Stimulated activated CD8-positive, alpha-beta memory T cell treated with anti-CD3 and anti-CD28 coated beads, Interleukin-15, amount 100 ng/mL, for 24 hours (primary cell): ENCODE measurements around the gene LHFPL2.
A peak's percentile ranks its signal among the peaks of the same experiment; 100 is the strongest.
"Not testable (repeated sequence)": the region's sequence is repeated elsewhere in the genome, so short reads cannot be mapped to it uniquely, and the experiment has no call there.

Source experiments
- DNase-seq: peaks from one replicate; pipeline ENCODE4 v3.0.0-alpha.2; 2020; ENCODE audit warnings: low read depth

The LHFPL2 gene

GRCh38 chr5:78648359-78649210 lies at the start of gene LHFPL2:
Gene LHFPL2 (minus strand): TSS chr5:78648772. CDS start chr5:78510213, 138,559 bp downstream.
- DNase-seq, result peak; percentile 6

DNA sequence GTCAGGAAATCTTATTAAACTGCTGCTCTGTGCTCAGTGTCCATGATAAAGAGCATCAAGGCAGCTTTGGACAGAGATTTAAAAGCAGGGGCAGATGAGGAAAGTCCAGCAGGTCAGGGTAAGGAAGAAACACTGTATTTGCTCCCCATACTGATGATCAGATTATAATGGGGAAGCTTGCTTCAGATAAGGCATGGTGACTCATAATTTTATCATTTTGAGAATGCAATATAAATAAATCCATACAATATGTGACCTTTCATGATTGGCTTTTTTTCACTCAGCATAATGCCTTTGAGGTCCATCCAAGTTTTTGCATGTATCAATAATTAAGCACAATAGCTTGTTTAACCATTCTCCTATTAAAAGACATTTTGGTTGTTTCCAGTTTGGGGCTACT lies 48.1 kb upstream of the LHFPL2 start:
- DNase-seq, result no peak

DNA sequence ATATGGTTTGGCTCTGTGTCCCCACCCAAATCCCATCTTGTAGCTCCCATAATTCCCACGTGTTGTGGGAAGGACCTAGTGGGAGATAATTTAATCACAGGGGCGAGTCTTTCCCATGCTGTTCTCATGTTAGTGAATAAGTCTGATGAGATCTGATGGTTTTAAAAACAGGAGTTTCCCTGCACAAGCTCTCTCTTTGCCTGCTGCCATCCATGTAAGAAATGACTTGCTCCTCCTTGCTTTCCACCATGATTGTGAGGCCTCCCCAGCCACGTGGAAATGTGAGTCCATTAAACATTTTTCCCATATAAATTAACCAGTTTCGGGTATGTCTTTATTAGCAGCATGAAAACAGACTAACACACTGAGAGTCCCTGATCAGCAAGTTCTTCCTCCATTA lies 47.5 kb upstream of the LHFPL2 start:
- DNase-seq, result not testable (repeated sequence)

DNA sequence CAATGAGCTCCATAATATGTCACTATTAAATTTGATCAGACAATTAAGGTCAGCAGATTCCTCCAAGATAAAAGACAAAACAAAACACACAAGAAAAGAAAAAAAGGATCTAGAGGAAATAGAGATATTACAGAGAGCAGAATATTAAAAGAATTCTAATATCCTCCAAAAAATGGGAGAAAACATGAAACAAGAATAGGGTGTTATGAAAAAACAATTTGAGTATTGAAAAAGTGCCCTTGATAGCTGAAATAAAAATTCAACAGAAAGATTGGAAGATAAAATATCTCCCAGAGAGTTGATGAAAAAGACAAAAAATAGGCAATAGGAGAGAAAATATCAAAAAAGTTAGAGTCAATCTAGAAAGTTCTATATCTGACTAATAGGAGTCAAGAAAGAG lies 44.8 kb upstream of the LHFPL2 start:
- no peak for DNase-seq

DNA sequence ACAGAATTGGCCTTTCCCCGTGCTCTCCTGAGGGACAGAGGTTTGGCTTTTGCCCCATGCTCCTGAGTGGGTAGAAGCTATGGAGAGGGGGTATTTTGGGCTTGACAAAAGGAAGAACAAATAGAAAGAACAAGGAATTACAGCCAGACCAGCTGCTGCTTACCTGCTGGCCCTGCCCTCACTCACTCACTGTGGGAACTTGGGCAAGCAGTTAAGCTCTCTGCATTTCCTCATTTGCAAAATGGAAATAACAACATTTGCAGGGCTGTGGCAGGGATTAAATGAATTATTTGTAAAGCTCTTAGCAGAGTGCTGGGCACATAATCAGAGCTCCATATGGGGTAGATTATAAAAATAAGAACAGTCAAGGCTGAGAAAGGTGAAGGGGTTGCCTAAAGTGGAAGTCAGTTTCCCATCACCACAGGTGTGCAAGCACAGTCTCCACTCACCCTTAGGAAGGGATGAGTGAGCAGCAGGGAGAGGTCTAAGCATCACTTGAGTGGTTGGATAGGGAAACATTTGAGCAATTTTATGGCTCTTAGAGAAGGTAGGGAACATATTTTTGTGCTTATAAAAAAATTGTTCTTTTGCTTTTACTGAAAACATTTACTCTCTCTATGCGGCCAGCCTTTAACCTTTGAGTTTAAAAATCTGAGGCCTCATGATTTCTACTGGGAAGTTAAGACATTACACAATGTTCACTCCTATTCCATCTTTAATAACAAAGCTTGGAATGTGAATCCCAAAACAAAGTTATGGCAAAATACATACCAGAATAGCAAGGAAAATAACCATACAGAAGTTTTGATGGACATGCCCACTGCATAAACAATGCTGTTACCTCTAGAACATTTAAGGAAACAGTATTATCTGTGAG lies 42.8 kb upstream of the LHFPL2 start:
- no peak for DNase-seq

DNA sequence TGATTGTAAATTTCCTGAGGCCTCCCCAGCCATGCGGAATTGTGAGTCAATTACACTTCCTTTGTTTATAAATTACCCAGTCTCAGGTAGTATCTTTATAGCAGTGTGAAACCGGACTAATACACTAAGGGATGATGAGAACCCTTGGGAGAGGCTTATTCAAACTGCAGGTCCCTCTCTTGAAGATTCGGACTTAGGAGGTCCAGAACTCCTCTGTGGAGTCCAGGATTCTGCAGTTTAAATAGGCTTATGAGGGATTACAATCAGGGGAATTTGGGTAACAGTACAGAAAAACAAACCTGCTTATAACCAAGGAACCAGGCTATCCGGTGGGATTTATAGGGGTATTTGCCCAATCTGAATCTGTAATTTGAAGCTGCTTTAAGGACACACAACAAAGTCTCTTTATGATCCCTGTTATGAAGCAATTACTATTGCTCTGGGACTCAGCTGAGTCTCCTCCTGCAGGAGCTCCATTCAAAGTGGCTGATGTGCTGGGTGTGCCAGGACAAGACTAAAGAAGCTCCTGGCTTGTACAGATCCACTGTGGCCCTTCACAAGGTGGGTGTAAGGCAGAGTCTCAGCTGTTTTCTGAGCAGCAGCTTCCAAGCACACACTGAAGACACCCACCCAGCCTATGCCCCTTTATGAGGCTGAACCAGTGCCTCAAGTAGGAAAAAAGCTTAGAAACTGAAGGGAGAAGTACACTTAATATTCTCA lies 41.8 kb upstream of the LHFPL2 start:
- no peak for DNase-seq

DNA sequence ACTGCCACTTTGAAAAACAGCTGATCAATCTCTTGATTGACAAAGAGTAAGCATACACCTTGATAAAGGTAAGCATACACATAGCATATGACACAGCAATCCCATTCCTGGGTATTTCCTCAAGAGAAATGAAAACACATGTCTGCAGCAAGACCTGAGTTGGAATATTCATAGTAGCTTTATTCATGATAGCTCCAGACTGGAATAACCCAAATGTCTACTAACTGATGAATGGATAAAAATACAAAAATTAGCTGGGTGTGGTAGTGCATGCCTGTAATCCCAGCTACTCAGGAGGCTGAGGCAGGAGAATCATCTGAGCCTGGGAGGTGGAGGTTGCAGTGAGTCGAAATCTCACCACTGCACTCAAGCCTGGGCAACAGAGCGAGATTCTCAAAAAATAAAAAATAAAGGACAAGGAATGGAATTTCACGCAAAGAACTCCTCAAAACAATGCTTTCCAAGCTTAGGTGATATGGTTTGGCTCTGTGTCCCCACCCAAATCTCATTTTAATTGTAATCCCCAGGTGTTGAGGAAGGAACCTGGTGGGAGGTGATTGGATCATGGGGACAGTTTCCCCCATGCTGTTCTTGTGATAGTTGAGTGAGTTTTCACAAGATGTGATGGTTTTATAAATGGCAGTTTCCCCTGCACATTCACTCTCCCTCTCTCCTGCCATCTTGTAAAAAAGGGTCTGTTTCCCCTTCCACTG lies 41.1 kb upstream of the LHFPL2 start:
- no peak for DNase-seq

DNA sequence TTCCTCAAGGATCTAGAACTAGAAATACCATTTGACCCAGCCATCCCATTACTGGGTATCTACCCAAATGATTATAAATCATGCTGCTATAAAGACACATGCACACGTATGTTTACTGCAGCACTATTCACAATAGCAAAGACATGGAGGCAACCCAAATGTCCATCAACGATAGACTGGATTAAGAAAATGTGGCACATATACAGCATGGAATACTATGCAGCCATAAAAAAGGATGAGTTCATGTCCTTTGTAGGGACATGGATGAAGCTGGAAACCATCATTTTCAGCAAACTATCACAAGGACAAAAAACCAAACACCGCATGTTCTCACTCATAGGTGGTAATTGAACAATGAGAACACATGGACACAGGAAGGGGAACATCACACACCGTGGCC lies 38.9 kb upstream of the LHFPL2 start:
- DNase-seq, result not testable (repeated sequence)

DNA sequence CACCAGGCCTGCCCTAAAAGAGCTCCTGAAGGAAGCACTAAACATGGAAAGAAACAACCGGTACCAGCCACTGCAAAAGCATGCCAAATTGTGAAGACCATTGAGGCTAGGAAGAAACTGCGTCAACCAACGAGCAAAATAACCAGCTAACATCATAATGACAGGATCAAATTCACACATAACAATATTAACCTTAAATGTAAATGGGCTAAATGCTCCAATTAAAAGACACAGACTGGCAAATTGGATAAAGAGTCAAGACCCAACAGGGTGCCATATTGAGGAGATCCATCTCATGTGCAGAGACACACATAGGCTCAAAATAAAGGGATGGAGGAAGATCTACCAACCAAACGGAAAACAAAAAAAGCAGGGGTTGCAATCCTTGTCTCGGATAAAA lies 35.3 kb upstream of the LHFPL2 start:
- DNase-seq, result not testable (repeated sequence)

- no peak for DNase-seq
Measured at GRCh38 chr5:78679905-78680304, 31.3 kb upstream of the LHFPL2 start.

GRCh38 chr5:78677777-78678668 lies 29.5 kb upstream of the LHFPL2 start:
- DNase-seq, result no peak

- no peak for DNase-seq
Measured at GRCh38 chr5:78675956-78676730, 27.6 kb upstream of the LHFPL2 start.

DNA sequence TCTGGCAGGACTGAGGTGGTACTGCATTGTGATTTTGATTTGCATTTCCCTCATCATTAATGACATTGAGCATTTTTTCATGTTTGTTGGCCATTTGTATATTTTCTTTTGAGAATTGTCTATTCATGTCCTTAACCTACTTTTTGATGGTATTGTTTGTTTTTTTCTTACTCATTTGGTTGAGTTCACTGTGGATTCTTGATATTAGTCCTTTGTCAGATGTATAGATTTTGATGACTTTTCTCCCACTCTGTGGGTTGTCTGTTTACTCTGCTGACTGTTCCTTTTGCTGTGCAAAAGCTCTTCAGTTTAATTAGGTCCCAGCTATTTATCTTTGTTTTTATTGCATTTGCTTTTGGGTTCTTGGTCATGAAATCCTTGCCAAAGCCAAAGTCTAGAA lies 25.3 kb upstream of the LHFPL2 start:
- not testable (repeated sequence) for DNase-seq

DNA sequence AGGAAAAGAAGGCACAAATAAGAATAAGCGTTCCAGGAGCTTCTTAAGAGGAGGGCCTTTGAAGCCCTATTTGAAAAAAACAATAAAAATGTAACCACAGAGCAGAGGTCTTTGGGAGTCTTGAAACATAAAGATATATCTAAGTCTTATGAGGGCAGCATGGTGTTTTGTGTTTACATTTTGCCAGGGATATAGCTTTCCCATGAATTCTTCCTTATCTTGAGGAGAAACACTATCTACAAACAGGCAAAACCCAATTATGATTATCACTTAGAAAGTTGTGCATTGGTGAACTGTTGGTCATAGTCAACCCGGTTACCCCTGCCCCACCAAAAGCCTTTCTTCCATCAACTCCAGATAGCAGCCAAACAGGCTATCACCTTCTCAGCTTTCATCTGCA lies 23.6 kb upstream of the LHFPL2 start:
- no peak for DNase-seq

DNA sequence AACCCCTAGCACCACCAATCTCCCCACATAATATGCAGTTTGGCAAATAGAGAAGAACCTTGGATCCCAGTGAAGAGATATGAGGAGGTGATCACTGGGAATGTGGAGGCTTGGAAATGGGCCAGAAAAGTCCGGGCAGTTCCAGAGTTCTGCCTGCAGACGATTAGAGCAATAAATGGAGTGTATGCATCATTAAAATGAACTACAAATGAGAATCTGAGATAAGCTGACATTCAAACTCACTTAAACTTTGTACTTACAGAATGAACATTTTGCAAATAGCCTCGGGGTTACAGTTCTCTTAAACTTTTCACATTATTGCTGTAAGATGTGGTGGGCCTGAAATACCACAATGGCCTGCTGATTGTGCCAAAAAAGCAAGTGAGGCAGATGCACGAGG lies 23.0 kb upstream of the LHFPL2 start:
- no peak for DNase-seq

GRCh38 chr5:78670701-78671269 lies 22.2 kb upstream of the LHFPL2 start:
- DNase-seq, result no peak

DNA sequence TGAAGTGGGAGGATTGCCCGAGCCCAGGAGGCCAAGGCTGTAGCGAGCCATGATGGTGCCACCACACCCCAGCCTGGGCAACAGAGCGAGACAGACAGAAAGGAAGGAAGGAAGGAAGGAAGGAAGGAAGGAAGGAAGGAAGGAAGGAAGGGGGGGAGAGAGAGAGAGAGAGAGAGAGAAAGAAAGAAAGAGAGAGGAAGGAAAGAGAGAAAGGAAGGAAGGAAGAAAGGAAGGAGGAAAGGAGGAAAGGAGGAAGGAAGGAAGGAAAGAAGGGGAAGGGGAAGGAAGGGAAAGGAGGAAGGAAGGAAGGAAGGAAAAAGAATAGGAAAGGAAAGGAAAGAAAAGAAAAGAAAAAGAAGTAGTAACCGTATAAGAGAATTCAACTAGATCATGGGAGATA lies 20.8 kb upstream of the LHFPL2 start:
- DNase-seq, result no peak

DNA sequence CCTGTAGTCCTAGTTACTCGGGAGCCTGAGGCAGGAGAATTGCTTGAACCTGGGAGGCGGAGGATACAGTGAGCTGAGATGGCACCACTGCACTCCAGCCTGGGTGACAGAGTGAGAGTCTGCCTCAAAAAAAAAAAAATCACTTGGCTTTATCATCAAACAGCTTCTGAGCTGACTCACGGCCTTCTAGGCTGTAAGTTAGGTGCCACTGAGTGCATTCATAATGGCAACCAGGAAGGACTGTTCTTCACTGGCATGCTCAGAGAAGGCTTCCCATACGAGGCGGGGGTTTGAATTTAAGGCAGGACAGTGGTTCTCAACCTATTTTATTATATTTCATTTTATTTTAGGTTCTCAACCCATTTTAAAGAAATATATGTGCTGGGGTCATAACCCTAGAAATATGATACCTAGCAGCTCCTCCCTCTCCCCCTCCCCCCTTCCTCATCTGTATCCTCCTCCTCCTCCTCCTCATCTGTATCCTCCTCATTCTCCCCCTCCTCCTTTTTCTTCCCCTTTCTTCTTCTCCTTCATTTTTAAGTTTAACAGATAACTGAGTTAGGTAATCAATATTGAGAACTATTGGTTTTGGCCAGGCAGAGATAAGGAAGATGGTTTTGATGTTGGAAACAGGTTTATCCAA lies 19.0 kb upstream of the LHFPL2 start:
- no peak for DNase-seq

- DNase-seq, result not testable (repeated sequence)
Measured at GRCh38 chr5:78666975-78667374, 18.4 kb upstream of the LHFPL2 start.
